Adrenal gland (tissue), 12 donors: ENCODE results near the gene CORO7. TPM values are rescaled to one million over a fixed set of nuclear protein-coding genes. Genes with fewer than 3 reads are reported as not detected.

ENCODE experiments used
- DNase-seq, 7 donors: peaks; one replicate each; pipeline ENCODE4 v3.0.0-alpha.2; 2019 to 2020
- H3K27ac ChIP-seq, 5 donors: fragments of 200-600 bp; sonication (generic) in 4 of 5; 1 replicate in 3 of 5; 2 replicates in 2 of 5; pipeline versions ENCODE4 v1.5.1 to v1.8.0; 2016 to 2020; ENCODE audit warnings: mild to moderate bottlenecking in 1 of 5
- H3K27me3 ChIP-seq: fragments of 200-600 bp; 2 replicates; pipeline ENCODE4 v1.8.0; 2021
- H3K36me3 ChIP-seq, 2 donors: fragments of 200-600 bp; replicated peaks in 1 of 2; 1 replicate in 1 of 2; 2 replicates in 1 of 2; pipeline versions ENCODE4 v1.5.1 to v1.8.0; 2018 to 2022
- H3K4me1 ChIP-seq, 2 donors: fragments of 200-600 bp; replicated peaks in 1 of 2; 1 replicate in 1 of 2; 2 replicates in 1 of 2; pipeline versions ENCODE4 v1.5.1 to v1.8.0; 2018 to 2021
- H3K4me3 ChIP-seq, 4 donors: fragments of 200-600 bp; sonication (generic) in 3 of 4; one replicate each; pipeline ENCODE4 v1.5.1; 2016 to 2018
- H3K9me3 ChIP-seq, 3 donors: fragments of 200-600 bp; sonication (generic) in 1 of 3; replicated peaks in 1 of 3; 1 replicate in 2 of 3; 2 replicates in 1 of 3; pipeline versions ENCODE4 v1.5.1 to v1.8.0; 2016 to 2021
- POLR2A ChIP-seq, 2 donors: fragments of 450-650 bp; IDR thresholded peaks; one replicate each; pipeline ENCODE4 v1.6.1; 2017; ENCODE audit warnings: antibody characterized with exemption in 2 of 2, mild to moderate bottlenecking in 2 of 2, moderate library complexity in 1 of 2
- WGBS, 4 donors: extraction: QIAGEN DNeasy Blood & Tissue Kit in 2 of 4; methylation state at CpG; one replicate each; pipeline versions ENCODE4 v1.1.5 to v1.1.7; 2013 to 2017; 5-methylcytosine and 5-hydroxymethylcytosine counted together
- intact Hi-C, 2 donors: fragments of 100-400 bp; cut with DNase I; formaldehyde crosslinking; loops; one replicate each; pipeline versions ENCODE4 v1.14.1 to v1.15.0; 2022 to 2023
- polyA plus RNA-seq, 3 donors: library from polyadenylated mRNA; stranded (reverse); fragments of 200-250 nt in 2 of 3; fragments of 350-450 nt in 1 of 3; fragmentation: Illumina TruSeq in 1 of 3; extraction: RNeasy Lipid Tissue Mini Kit (QIAGEN cat#74804) in 1 of 3; gene quantifications; one replicate each; pipeline ENCODE4 v1.2.3, GENCODE V29; 2013 to 2014
- total RNA-seq, 9 donors: library from RNA; depleted of rRNA in 4 of 9; stranded (reverse); fragments of >200 nt in 4 of 9; fragments of 120-200 nt in 1 of 9; fragmentation: NEBNext Ultra II Directional in 1 of 9; extraction: Animal tissue kit (Norgen Biotek cat#: 25700) in 1 of 9; gene quantifications; one replicate each; pipeline versions ENCODE4 v1.1.0 to v1.2.4, GENCODE V29; 2013 to 2023
- TF ChIP-seq, protein P1 (sequence below), 6 experiments: fragments of 450-650 bp in 4 of 6; fragments of 200-600 bp in 2 of 6; sonication (generic) in 1 of 6; IDR thresholded peaks; 1 replicate in 5 of 6; 2 replicates in 1 of 6; pipeline versions ENCODE4 v1.5.1 to v1.8.0; 2016 to 2021; ENCODE audit warnings: antibody characterized with exemption in 6 of 6, mild to moderate bottlenecking in 2 of 6, moderate library complexity in 1 of 6
- donor health status: healthy with polysubstance abuse.
- donor health status: Bipolar disorder and iron deficiency.
- donor health status: DM: yes; HTN: yes; CAD: no.
- donor health status: DM: no; HTN: no; CAD: no.
- donor health status: DM: no; HTN: no; CAD: no.
- donor health status: DM: yes; HTN: yes; CAD: no.

The CORO7 gene
- total and polyA plus RNA-seq, 12 donors: 4.3 to 61.0 (median 34.7) TPM

DNA sequence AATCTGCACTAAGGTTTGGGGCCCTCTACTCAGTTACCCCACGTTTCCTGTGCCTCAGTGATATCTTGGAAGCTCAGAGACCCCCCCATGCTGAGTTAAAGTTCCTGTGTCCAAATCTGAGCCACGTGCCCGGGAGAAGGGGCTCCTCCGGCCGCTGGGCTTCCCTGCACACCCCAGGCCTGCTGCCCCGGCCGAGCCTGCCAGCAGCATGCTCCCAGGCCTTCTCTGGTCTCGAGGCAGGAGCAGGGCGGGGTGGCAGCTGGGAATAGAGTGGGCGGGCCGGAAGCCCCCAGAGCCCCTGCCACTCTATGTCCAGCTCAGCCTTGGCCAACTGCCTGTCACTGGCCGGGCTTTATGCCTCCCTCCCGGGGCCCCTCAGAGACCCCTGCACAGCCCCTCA, 50.4 kb downstream of the CORO7 start:
- no peaks in the 10 kb centered on the region for H3K9me3 ChIP-seq
- DNase-seq: no peak
- 80 to 91% (median 86%) methylated on average over 2 to 13 of the region's 13 CpGs for WGBS, 4 donors
- no peak overlapping the region for H3K4me3 ChIP-seq
- H3K4me1 ChIP-seq: peaks cover 7 to 17% of the 10 kb centered on the region in 2 donors
- no peak for TF ChIP-seq POLR2A (IDR thresholded peaks at IDR 0.05)
- TF ChIP-seq, protein P1, sequence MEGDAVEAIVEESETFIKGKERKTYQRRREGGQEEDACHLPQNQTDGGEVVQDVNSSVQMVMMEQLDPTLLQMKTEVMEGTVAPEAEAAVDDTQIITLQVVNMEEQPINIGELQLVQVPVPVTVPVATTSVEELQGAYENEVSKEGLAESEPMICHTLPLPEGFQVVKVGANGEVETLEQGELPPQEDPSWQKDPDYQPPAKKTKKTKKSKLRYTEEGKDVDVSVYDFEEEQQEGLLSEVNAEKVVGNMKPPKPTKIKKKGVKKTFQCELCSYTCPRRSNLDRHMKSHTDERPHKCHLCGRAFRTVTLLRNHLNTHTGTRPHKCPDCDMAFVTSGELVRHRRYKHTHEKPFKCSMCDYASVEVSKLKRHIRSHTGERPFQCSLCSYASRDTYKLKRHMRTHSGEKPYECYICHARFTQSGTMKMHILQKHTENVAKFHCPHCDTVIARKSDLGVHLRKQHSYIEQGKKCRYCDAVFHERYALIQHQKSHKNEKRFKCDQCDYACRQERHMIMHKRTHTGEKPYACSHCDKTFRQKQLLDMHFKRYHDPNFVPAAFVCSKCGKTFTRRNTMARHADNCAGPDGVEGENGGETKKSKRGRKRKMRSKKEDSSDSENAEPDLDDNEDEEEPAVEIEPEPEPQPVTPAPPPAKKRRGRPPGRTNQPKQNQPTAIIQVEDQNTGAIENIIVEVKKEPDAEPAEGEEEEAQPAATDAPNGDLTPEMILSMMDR (IDR thresholded peaks at IDR 0.05): no peak
- no peaks in the 10 kb centered on the region for H3K27me3 ChIP-seq
- intact Hi-C loops: no loop called here
- H3K27ac ChIP-seq: no peak overlapping the region
- peaks cover 0 to 9% of the 10 kb centered on the region in 2 donors for H3K36me3 ChIP-seq

DNA sequence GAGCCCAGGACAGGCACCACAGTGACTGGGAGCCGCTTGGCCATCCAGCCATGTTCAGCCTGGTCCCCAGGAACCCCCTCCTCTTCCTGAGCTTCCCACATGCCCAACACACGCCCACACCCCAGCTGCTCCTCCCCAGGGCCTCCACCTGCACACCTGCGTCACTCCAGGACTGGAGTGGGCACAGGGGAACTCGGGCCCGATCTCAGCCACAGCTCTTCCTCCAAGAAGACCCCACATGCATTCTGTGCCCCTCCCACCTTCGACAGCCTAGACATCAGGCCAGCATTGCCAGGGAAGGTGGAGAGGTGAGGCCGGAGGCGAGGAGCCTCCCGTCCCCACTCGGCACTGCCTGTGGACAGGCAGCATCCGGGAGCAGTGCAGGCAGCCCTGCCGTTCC, 50.8 kb downstream of the CORO7 start:
- Histone ChIP-seq H3K4me1 (peaks cover 7 to 13% of the 10 kb centered on the region in 2 donors), H3K36me3 (peaks cover 0 to 9% of the 10 kb centered on the region in 2 donors), H3K4me3 (no peak overlapping the region), H3K27ac (no peak overlapping the region), H3K27me3 (no peaks in the 10 kb centered on the region), H3K9me3 (no peaks in the 10 kb centered on the region)
- no peak for TF ChIP-seq POLR2A (IDR thresholded peaks at IDR 0.05)
- TF ChIP-seq, protein P1 (IDR thresholded peaks at IDR 0.05): no peak
- WGBS, 4 donors: 91 to 96% (median 94%) methylated on average over 10 to 12 of the region's 12 CpGs
- intact Hi-C loops: no loop called here
- DNase-seq: no peak

DNA sequence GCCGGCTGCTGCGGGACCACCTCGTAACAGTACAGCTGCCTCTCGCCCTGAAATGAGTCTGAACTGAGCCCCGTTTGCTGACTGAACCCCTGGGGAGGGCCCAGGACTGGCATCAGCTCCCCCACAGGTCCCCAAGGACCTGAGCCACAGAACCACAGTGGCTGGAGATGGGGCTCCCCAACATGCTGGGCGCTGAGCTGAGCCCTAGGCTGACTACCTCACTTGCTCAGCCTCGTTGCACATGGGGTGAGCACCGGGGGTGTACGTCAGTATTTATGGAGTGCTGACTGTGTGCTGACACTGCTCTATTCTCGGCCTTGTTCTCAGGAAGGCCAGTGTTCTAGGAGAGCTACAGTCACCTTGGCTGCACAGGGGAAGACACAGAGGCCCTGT, 51.4 kb downstream of the CORO7 start:
- Histone ChIP-seq H3K4me1 (peaks cover 7 to 8% of the 10 kb centered on the region in 2 donors), H3K27ac (no peak overlapping the region), H3K4me3 (no peak overlapping the region), H3K36me3 (peaks cover 0 to 9% of the 10 kb centered on the region in 2 donors), H3K9me3 (no peaks in the 10 kb centered on the region), H3K27me3 (no peaks in the 10 kb centered on the region)
- TF ChIP-seq, protein P1 (IDR thresholded peaks at IDR 0.05): no peak
- TF ChIP-seq POLR2A (IDR thresholded peaks at IDR 0.05): no peak
- no peak for DNase-seq
- WGBS, 4 donors: 91 to 100% (median 94%) methylated on average over 4 to 10 of the region's 10 CpGs
- intact Hi-C loops: no loop called here

DNA sequence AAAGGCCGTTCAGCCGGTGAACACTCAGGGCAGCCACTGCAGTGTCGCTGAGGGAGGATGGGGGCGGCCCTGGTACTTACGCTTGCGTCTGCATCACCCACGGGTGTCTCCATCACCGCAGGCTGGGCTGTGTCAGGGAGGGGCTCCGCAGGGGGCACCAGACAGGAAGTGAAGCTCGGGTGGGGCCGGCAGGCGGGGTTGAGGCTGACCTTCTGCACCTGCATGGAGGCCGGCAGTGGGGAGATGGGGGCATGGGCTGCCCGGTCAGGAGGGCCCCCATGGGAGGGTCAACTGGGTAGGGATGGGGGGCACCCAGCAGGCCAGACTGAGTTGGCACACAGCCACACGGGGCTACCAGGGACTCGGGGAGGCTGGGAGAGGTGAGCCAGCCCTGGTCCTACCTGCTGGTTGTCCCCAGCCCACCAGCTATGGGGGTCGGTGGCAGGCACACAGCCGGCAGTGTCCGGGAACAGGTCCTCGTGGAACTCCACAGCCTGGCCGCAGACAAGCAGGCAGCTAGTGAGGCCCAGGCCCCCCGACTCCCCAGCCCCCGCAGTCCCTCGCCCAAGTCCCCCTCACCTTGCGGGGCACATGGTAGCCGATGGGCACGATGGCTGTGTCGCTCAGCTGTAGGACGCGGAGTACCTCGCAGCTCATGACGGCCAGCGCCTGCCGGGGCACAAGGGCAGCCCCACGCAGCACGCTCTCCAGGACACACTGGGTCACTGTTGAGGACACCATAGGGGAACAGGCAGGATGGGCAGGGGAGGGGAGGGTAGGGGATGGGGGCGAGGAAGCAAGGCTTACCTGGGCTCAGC, 52.0 kb downstream of the CORO7 start:
- DNase-seq: no peak
- WGBS, 4 donors: 86 to 94% (median 91%) methylated on average over 19 to 37 of the region's 37 CpGs
- no peak overlapping the region for H3K27ac ChIP-seq
- no peaks in the 10 kb centered on the region for H3K27me3 ChIP-seq
- peaks cover 7 to 8% of the 10 kb centered on the region in 2 donors for H3K4me1 ChIP-seq
- no peaks in the 10 kb centered on the region for H3K9me3 ChIP-seq
- intact Hi-C loops: no loop called here
- peaks cover 0 to 9% of the 10 kb centered on the region in 2 donors for H3K36me3 ChIP-seq
- TF ChIP-seq POLR2A (IDR thresholded peaks at IDR 0.05): no peak
- TF ChIP-seq, protein P1 (IDR thresholded peaks at IDR 0.05): no peak
- H3K4me3 ChIP-seq: no peak overlapping the region
